ENCODE measurements around the gene SBK2.
"Not testable (repeated sequence)": the region's sequence is repeated elsewhere in the genome, so short reads cannot be mapped to it uniquely, and the experiment has no call there.

The SBK2 gene

GRCh38 chr19:55502197-55502952 is 34.6 kb downstream of the SBK2 start:
- in situ Hi-C loops (cut with MboI; ENCODE audit: low sequenced_read_pairs, unreplicated experiment), result no loop called here
- DNase-seq (ENCODE audit: low spot score), result no peak
- TF ChIP-seq, protein P1, sequence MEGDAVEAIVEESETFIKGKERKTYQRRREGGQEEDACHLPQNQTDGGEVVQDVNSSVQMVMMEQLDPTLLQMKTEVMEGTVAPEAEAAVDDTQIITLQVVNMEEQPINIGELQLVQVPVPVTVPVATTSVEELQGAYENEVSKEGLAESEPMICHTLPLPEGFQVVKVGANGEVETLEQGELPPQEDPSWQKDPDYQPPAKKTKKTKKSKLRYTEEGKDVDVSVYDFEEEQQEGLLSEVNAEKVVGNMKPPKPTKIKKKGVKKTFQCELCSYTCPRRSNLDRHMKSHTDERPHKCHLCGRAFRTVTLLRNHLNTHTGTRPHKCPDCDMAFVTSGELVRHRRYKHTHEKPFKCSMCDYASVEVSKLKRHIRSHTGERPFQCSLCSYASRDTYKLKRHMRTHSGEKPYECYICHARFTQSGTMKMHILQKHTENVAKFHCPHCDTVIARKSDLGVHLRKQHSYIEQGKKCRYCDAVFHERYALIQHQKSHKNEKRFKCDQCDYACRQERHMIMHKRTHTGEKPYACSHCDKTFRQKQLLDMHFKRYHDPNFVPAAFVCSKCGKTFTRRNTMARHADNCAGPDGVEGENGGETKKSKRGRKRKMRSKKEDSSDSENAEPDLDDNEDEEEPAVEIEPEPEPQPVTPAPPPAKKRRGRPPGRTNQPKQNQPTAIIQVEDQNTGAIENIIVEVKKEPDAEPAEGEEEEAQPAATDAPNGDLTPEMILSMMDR (IDR thresholded peaks at IDR 0.05; ENCODE audit: borderline replicate concordance, control extremely low read depth, extremely low read depth, insufficient read depth, missing control alignments), result no peak

GRCh38 chr19:55500368-55500952 is 36.5 kb downstream of the SBK2 start:
- no peak for DNase-seq (ENCODE audit: low spot score)
- in situ Hi-C loops (cut with MboI; ENCODE audit: low sequenced_read_pairs, unreplicated experiment), result no loop called here
- TF ChIP-seq, protein P1 (IDR thresholded peaks at IDR 0.05; ENCODE audit: borderline replicate concordance, control extremely low read depth, extremely low read depth, insufficient read depth, missing control alignments), result no peak

DNA sequence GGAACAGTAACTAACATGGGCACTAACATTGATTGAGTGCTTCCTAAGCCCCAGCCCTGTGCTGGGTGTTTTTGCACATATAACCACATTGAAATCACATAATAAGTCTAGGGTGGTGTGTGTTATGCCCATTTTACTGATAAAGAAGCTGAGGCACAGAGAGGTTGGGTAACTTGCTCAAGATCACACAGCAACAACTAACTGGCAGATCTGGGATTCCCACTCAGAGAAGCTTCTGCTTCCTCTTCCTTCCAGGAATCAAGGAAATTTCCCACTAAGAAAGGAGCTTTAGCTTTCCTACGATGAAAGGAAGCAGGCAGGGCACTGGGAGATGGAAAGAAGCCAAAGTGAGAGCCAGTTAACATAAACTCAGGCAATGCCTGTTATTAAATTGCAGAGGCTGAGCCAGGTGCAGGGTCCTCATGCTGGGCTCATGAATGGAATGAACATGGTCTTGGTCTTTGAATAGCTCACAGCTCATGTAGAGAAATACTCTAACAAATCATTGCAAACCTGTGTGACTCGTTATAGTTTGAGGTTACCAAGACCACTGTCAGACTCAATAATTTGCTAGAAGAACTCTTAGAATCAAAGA is 38.6 kb downstream of the SBK2 start:
- in situ Hi-C loops (cut with MboI; ENCODE audit: low sequenced_read_pairs, unreplicated experiment), result no loop called here
- no peak for DNase-seq (ENCODE audit: low spot score)
- TF ChIP-seq, protein P1 (IDR thresholded peaks at IDR 0.05; ENCODE audit: borderline replicate concordance, control extremely low read depth, extremely low read depth, insufficient read depth, missing control alignments), result no peak

DNA sequence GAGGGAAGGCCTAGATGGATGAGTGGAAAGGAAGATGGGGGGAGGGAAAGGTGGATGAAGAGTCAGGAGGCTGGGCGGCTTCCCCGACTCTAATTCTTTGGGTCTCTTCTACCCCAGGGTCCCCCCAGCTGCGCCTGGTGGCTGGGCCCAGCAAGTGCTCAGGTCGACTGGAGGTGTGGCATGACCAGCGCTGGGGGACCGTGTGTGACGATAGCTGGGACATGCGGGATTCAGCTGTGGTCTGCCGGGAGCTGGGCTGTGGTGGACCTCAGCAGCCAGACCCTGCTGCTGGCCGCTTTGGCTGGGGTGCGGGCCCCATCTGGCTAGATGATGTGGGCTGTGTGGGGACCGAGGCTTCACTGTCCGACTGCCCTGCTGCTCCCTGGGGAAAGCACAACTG is 39.2 kb downstream of the SBK2 start:
- TF ChIP-seq, protein P1 (IDR thresholded peaks at IDR 0.05; ENCODE audit: borderline replicate concordance, control extremely low read depth, extremely low read depth, insufficient read depth, missing control alignments), result no peak
- in situ Hi-C loops (cut with MboI; ENCODE audit: low sequenced_read_pairs, unreplicated experiment), result no loop called here
- DNase-seq (ENCODE audit: low spot score), result no peak

- DNase-seq (ENCODE audit: low spot score); in situ Hi-C loops (cut with MboI; ENCODE audit: low sequenced_read_pairs, unreplicated experiment): not testable (repeated sequence)
Observed at GRCh38 chr19:55496820-55497219, 40.1 kb downstream of the SBK2 start.

DNA sequence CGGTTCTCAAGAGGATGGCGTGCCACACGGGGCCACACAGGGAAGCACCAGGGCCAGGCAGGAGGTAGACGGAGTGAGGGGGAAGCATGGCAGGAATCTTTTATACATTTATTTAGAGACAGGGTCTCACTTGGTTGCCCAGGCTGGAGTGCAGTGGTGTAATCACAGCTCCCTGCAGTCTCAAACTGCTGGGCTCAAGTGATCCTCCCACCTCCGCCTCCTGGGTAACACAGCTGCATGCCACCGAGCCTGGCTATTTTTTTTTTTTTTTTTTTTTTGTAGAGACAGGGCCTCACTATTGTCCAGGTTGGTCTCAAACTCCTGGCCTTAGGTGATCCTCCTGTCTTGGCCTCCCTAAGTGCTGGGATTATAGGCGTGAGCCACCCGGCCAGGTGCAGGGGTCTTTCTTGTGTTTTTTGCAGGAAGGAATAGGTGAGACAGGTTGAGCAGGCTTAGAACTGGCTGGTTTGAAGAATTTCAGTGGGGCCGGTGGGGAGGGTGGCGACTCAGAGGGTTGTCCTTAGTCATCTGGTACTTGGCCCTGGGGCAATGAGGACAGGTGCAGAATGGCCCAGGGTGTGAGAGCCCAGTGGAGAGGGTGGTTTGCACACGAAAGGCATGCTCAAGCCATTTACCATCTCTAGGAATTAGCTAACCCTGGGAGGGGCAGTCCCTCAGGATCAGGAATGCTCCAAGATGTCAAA is 41.1 kb downstream of the SBK2 start:
- TF ChIP-seq, protein P1 (IDR thresholded peaks at IDR 0.05; ENCODE audit: borderline replicate concordance, control extremely low read depth, extremely low read depth, insufficient read depth, missing control alignments), result no peak
- in situ Hi-C loops (cut with MboI; ENCODE audit: low sequenced_read_pairs, unreplicated experiment), result no loop called here

More for the DNA sequence above, 41.1 kb downstream of the SBK2 start:
- no peak for DNase-seq (ENCODE audit: low spot score)
